HG03066 (cell line): ENCODE results near the gene DACT3.

ENCODE experiments used
- ATAC-seq: cut with Tn5 transposase; IDR thresholded peaks from one replicate; pipeline ENCODE4 v1.9.1; 2021; ENCODE audit warnings: low read depth; ENCODE audit not compliant: unreplicated experiment

Gene DACT3

DNA sequence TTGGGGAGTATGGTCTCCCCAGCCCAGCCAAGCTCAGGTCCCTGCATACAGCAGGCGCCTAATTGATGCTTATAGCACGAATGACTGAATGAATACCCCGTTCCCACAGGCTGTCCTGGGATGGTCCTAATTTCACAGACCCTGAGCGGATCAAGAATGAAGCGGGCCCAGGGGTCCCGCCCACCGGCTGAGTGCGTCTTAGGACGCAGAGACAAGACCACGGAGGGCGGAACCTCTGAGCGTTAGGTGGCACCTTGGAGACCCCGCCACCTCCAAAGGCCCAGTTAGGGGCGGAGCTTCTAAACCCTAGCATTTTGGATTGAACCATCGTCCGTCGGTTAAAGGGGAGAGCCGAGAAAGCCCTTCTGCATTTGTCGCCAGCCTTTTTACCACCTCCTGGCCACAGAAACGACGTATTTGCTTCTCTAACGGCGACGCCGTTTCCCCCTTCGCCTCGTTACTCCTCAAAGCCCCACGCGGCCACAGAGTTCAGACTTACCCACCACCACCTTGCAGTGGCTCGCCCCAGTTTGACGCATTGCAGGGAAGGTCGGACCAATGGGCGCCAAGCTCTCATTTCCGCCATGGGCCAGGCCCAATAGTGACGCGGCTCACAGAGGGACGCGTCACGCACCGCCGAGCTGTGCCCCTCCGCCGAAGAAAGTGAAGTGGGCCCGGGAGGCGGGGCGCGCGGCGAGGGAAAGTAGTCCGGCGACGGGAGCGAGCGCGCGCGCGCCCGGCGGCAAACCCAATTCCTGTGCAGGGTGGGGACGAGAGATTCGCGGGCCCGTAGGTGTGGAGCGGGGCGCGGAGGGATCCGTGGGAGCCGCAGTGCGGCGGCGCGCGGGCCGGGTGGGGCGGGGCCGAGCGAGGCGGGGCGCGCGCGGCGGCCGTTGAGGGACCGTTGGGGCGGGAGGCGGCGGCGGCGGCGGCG lies 60.3 kb downstream of the DACT3 start:
- peak; percentile 71 for ATAC-seq

GRCh38 chr19:46599716-46600373 lies 61.1 kb downstream of the DACT3 start:
- ATAC-seq, result no peak

DNA sequence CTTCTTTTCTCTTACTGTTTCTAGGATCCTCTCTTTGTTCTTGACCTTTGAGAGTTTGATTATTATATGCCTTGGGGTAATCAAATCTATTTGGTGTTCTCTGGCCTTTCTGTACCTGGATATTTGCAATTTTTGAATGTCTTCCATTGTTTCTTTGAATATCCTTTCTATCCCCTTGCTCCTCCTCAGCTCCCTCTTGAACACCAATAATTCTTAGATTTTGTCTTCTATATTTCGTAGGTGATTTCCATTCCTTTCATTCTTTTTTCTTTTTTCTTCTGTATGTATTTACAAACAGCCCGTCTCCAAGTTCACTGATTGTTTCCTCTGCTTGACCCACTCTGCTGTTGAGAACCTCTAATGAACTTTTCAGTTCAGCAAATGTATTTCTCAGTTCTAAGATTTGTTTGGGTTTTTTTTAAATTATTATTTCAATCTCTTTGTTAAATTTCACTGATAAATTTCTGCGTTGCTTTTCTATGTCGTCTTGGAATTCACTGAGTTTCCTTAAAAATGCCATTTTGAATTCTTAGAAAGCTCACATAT lies 62.5 kb downstream of the DACT3 start:
- no peak for ATAC-seq
